PC-9 (cell line): ENCODE data around the gene STX17.

Experiments used
- EZH2 ChIP-seq: fragments of 200-600 bp; sonication (generic); IDR thresholded peaks from 2 replicates; pipeline ENCODE4 v1.8.0; 2017; ENCODE audit warnings: antibody characterized with exemption, low read depth
- TF ChIP-seq, protein P1 (sequence below): fragments of 200-600 bp; sonication (generic); conservative IDR thresholded peaks from 2 replicates; pipeline ENCODE4 v1.6.1; 2017; ENCODE audit warnings: mixed run types, antibody characterized with exemption, mild to moderate bottlenecking, moderate library complexity

DNA sequence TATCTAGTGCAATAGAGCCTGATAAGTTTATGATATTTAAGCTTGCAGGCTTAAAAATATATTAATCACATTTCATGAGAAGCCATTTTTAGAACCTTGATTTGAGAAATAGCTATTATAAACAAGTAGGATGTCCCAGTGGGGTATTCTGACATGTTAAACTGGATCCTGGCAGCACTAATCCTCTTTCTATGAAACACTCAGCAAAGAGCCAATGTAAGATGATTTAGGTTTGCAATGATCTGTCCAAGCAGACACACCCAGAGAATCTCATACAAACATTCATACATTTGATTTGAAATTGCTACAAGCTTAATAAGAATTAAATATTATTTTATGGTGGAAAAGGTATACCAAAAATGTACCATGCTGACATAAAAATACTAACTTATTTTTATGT is 105.8 kb downstream of the STX17 start:
- TF ChIP-seq, protein P1, sequence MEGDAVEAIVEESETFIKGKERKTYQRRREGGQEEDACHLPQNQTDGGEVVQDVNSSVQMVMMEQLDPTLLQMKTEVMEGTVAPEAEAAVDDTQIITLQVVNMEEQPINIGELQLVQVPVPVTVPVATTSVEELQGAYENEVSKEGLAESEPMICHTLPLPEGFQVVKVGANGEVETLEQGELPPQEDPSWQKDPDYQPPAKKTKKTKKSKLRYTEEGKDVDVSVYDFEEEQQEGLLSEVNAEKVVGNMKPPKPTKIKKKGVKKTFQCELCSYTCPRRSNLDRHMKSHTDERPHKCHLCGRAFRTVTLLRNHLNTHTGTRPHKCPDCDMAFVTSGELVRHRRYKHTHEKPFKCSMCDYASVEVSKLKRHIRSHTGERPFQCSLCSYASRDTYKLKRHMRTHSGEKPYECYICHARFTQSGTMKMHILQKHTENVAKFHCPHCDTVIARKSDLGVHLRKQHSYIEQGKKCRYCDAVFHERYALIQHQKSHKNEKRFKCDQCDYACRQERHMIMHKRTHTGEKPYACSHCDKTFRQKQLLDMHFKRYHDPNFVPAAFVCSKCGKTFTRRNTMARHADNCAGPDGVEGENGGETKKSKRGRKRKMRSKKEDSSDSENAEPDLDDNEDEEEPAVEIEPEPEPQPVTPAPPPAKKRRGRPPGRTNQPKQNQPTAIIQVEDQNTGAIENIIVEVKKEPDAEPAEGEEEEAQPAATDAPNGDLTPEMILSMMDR = no peak
- TF ChIP-seq EZH2 = no peak
